Measurements from ENCODE around the gene TRIM47. TPM values are rescaled to one million over a fixed set of nuclear protein-coding genes. Genes with fewer than 3 reads are reported as not detected.
A peak's percentile ranks its signal among the peaks of the same experiment; 100 is the strongest.

TRIM47 gene
- total RNA-seq (10 to 100 TPM in 3 of 4 donors, 1 to 10 TPM in 1; 8.9 to 16.0 (median 10.9) TPM), polyA plus RNA-seq (10 to 100 TPM in 2 of 3 donors, 1 to 10 TPM in 1; 8.4 to 17.1 (median 10.9) TPM)
- long read RNA-seq, donor 1, transcript TRIM47-201 (6 exons, 2,266 nt) = major isoform, 29 of 34 reads
- long read RNA-seq, donor 1, partial matches to known transcripts = 1 of 34 reads
- long read RNA-seq, donor 1, other reads (novel, unspliced or antisense) = 1 of 34 reads
- long read RNA-seq, donor 2, transcript TRIM47-204 (6 exons, 1,907 nt) = minor isoform, 5 of 28 reads
- long read RNA-seq, donor 2, transcript TRIM47-201 (6 exons, 2,266 nt) = major isoform, 19 of 28 reads
- long read RNA-seq, donor 2, partial matches to known transcripts = 1 of 28 reads
- long read RNA-seq, donor 2, other reads (novel, unspliced or antisense) = 3 of 28 reads

DNA sequence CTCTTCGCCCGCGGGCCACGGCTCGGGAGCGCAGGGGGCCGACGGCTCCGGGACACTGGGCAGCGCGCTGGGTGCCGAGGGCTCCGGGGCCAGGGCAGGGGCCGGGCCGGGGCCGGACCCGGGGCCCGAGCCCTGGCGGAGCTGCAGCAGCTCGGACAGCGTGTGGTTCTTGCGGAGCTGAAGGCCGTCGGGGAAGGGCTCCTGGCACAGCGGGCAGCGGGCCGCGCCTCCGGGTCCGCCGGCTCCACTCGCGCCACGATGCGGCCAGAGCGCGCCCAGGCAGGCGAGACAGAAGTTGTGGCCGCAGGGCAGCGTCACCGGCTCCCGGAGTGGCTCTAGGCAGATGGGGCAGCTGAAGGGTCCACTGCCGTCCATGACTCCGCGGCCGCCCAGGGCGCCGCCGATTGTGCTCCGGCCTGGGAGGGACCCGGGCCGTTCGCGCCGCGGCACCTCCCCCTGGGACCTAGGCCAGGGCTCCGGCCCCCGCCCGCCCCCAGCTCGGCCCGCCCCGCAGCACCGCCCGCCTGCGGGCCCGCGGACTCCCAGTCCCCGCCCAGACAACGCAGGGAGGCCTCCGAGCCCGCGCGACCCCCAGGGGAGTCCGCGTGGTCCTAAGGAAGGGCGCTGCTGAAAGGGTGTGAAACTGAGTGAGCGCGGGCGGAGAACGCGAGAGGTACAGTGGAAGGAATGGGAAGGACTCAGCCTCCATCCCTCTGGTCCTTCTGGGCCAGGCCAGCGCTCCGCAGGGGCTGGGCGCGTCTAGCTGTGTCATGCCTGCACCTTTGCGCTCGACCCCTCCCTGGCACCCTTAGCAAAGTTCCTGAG is at the start of gene TRIM47:
TRIM47 (minus strand) TSS at position 408 of the 825 bp plus-strand sequence; CDS start at position 375, 33 bp downstream.
- TF ChIP-seq CTCF (IDR thresholded peaks at IDR 0.05) = no peak
- intact Hi-C loops (cut with DNase I) = no loop called here
- no peaks in the 10 kb centered on the region for H3K9me3 ChIP-seq
- 2 to 3% (median 2%) methylated on average over 61 to 87 of the region's 87 CpGs for WGBS, 3 donors
- ATAC-seq (peak; percentile 11 to 34 (median 31)), DNase-seq (peak; percentile 77 to 83)
- peaks cover 28% of the 10 kb centered on the region for H3K4me1 ChIP-seq
- H3K27me3 ChIP-seq (ENCODE audit: insufficient read depth in 3 of 3, low read length in 2 of 3) = no peaks in the 10 kb centered on the region
- H3K27ac ChIP-seq = peak within 1 kb of the TSS; percentile 90
- H3K4me3 ChIP-seq = peak within 1 kb of the TSS; percentile 77
- H3K36me3 ChIP-seq (ENCODE audit: insufficient read depth in 1 of 2, low read depth in 1 of 2) = peaks cover 0 to 20% of the 10 kb centered on the region in 2 donors

DNA sequence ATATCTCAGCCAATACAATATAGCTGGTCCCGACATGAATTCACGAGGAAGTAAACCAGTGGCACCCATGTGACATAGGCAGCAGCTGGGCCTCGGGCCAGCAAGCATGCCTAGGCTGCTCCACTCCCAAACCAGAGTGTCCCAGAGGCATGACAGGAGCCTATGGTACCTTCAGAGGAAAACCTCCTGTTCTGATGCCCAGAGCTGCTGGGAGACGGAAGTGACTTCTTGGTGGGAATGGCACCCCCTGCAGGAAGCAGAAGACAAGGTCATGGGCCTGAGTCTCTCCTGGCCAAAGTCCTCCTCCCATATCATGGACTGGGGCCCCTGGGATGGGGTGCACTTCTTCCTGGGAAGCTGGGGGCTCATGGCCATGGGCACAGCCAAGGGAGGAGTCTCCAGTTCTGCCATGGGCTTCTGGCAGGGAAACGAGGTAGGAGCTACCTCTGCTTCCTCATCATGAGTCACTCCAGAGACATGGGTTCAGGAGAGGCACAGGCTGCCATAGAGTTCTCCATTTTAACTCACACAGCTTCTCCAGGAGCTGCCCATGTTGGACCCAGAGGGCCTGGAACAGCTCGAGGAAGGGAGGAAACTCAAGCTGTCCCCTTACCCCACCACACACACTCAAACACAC is 49.0 kb upstream of the TRIM47 start:
- Histone ChIP-seq H3K4me1 (no peaks in the 10 kb centered on the region), H3K4me3 (no peak overlapping the region), H3K9me3 (no peaks in the 10 kb centered on the region), H3K27ac (no peak overlapping the region), H3K27me3 (ENCODE audit: insufficient read depth in 3 of 3, low read length in 2 of 3) (no peaks in the 10 kb centered on the region), H3K36me3 (ENCODE audit: insufficient read depth in 1 of 2, low read depth in 1 of 2) (peaks cover 0 to 18% of the 10 kb centered on the region in 2 donors)
- ATAC-seq (peak in 3 of 4 donors; percentile 28 to 40 (median 35)), DNase-seq (no peak)
- intact Hi-C loops (cut with DNase I) = no loop called here
- peak; percentile 18 for TF ChIP-seq CTCF (IDR thresholded peaks at IDR 0.05)
- 72 to 79% (median 76%) methylated on average over 6 of the region's 6 CpGs for WGBS, 3 donors

- no peak for TF ChIP-seq CTCF (IDR thresholded peaks at IDR 0.05)
- Histone ChIP-seq H3K36me3 (ENCODE audit: insufficient read depth in 1 of 2, low read depth in 1 of 2) (peaks cover 0 to 15% of the 10 kb centered on the region in 2 donors), H3K27me3 (ENCODE audit: insufficient read depth in 3 of 3, low read length in 2 of 3) (no peaks in the 10 kb centered on the region), H3K4me3 (no peak overlapping the region), H3K4me1 (no peaks in the 10 kb centered on the region), H3K27ac (no peak overlapping the region), H3K9me3 (no peaks in the 10 kb centered on the region)
- ATAC-seq (no peak), DNase-seq (no peak)
- intact Hi-C loops (cut with DNase I) = no loop called here
- 92 to 95% (median 92%) methylated on average over 4 of the region's 4 CpGs for WGBS, 3 donors
Observed at GRCh38 chr17:75926456-75926855, 48.1 kb upstream of the TRIM47 start.

DNA sequence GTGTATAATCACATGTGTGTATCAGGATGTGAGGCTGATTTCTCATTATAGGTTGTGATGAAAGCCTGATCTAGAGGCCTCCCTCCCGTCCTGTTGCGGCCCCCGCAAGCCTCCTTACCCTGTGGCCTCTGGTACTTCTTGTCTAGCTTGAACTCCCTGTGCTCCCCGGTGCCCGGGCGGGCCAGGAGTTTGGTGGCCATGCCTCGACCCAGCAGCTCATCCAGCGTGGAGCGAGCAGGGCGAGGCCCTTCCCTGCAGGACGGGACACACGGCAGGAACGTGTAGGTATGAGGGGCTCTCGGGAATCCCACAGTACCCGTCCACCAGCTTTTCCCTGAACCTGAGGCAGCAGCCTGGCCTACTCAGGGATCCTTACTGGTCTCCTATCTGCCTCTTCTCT is 47.5 kb upstream of the TRIM47 start:
- WGBS, 3 donors = 92 to 99% (median 96%) methylated on average over 15 of the region's 15 CpGs
- Histone ChIP-seq H3K27ac (no peak overlapping the region), H3K4me3 (no peak overlapping the region), H3K9me3 (no peaks in the 10 kb centered on the region), H3K4me1 (no peaks in the 10 kb centered on the region), H3K27me3 (ENCODE audit: insufficient read depth in 3 of 3, low read length in 2 of 3) (no peaks in the 10 kb centered on the region), H3K36me3 (ENCODE audit: insufficient read depth in 1 of 2, low read depth in 1 of 2) (peaks cover 0 to 15% of the 10 kb centered on the region in 2 donors)
- intact Hi-C loops (cut with DNase I) = no loop called here
- ATAC-seq (no peak), DNase-seq (no peak)
- TF ChIP-seq CTCF (IDR thresholded peaks at IDR 0.05) = no peak
